ENCODE results near the gene GPANK1.
A peak's percentile ranks its signal among the peaks of the same experiment; 100 is the strongest.

The GPANK1 gene

GRCh38 chr6:31676322-31676903 lies 11.6 kb upstream of the GPANK1 start:
- peak overlapping the region in 2 of 11 experiments; percentile 1 to 29; a peak in 2 of 22 replicates for H3K9ac ChIP-seq
- TF ChIP-seq Cebpa-rat (IDR thresholded peaks at IDR 0.05), result no peak
- H3K36me3 ChIP-seq, result peaks cover 26 to 43% (median 34%) of the 10 kb centered on the region in 11 experiments
- no peaks in the 10 kb centered on the region for H3K9me3 ChIP-seq (replicated peaks in 1 of 11)
- no peak overlapping the region for H3K27ac ChIP-seq
- H3K4me3 ChIP-seq, result no peak overlapping the region
- no peaks in the 10 kb centered on the region for H3K27me3 ChIP-seq
- peak overlapping the region; percentile 7 to 59 (median 21); a peak in 15 of 22 replicates for H3K4me2 ChIP-seq
- peaks cover 0 to 64% (median 11%) of the 10 kb centered on the region in 11 experiments; a peak in 12 of 22 replicates for H4K20me1 ChIP-seq
- H3K4me1 ChIP-seq, result peaks cover 30 to 51% (median 46%) of the 10 kb centered on the region in 10 experiments

- no peak for TF ChIP-seq Cebpa-rat (IDR thresholded peaks at IDR 0.05)
- Histone ChIP-seq H3K9me3 (replicated peaks in 1 of 11) (no peaks in the 10 kb centered on the region), H3K4me1 (peaks cover 11 to 32% (median 20%) of the 10 kb centered on the region in 10 experiments), H3K4me2 (0 out of 22 replicates have a peak within 1 kb of the TSS, but pooled peaks of 1 of the 11 experiments have one; percentile 84), H3K9ac (peak within 1 kb of the TSS in 8 of 11 experiments; percentile 3 to 94 (median 26); a peak in 6 of 22 replicates), H3K27me3 (no peaks in the 10 kb centered on the region), H4K20me1 (peaks cover 2 to 70% (median 36%) of the 10 kb centered on the region in 11 experiments; a peak in 17 of 22 replicates), H3K27ac (no peak within 1 kb of the TSS), H3K4me3 (no peak within 1 kb of the TSS), H3K36me3 (peaks cover 73 to 82% (median 76%) of the 10 kb centered on the region in 11 experiments)
Measured at GRCh38 chr6:31669676-31670075, 4.9 kb upstream of the GPANK1 start, which contains the start of gene LY6G5B. Gene LY6G5B (plus strand): TSS chr6:31669976. CDS start chr6:31670951, 975 bp downstream.

- Histone ChIP-seq H3K9ac (peak overlapping the region; percentile 89 to 97 (median 94)), H3K27me3 (no peaks in the 10 kb centered on the region), H3K4me2 (peak overlapping the region; percentile 78 to 98 (median 92)), H3K4me3 (peak overlapping the region; percentile 77 to 97 (median 95)), H3K27ac (peak overlapping the region; percentile 66 to 99 (median 93)), H3K4me1 (peaks cover 40 to 61% (median 49%) of the 10 kb centered on the region in 10 experiments), H3K36me3 (peaks cover 49 to 75% (median 65%) of the 10 kb centered on the region in 11 experiments), H4K20me1 (peaks cover 2 to 51% (median 31%) of the 10 kb centered on the region in 11 experiments; a peak in 17 of 22 replicates), H3K9me3 (replicated peaks in 1 of 11) (no peaks in the 10 kb centered on the region)
- no peak for TF ChIP-seq Cebpa-rat (IDR thresholded peaks at IDR 0.05)
Measured at GRCh38 chr6:31666337-31666965, 1.7 kb upstream of the GPANK1 start.

- peaks cover 42 to 70% (median 58%) of the 10 kb centered on the region in 11 experiments for H3K36me3 ChIP-seq
- TF ChIP-seq Cebpa-rat (IDR thresholded peaks at IDR 0.05), result no peak
Measured at GRCh38 chr6:31665501-31666336, 922 bp upstream of the GPANK1 start, which contains the start of gene CSNK2B. Gene CSNK2B (plus strand): TSS chr6:31666080. CDS start chr6:31666832, 752 bp downstream.

GRCh38 chr6:31663961-31664789 lies 622 bp downstream of the GPANK1 start:
- Histone ChIP-seq H3K36me3 (peaks cover 28 to 54% (median 42%) of the 10 kb centered on the region in 11 experiments), H3K9me3 (replicated peaks in 1 of 11) (no peaks in the 10 kb centered on the region), H4K20me1 (peaks cover 2 to 34% (median 18%) of the 10 kb centered on the region in 11 experiments; a peak in 17 of 22 replicates), H3K27me3 (no peaks in the 10 kb centered on the region), H3K4me3 (peak overlapping the region; percentile 77 to 97 (median 95)), H3K9ac (peak overlapping the region; percentile 89 to 97 (median 94)), H3K4me1 (peaks cover 58 to 71% (median 64%) of the 10 kb centered on the region in 10 experiments), H3K4me2 (peak overlapping the region; percentile 96 to 100 (median 99)), H3K27ac (peak overlapping the region; percentile 77 to 99 (median 93))
- TF ChIP-seq Cebpa-rat (IDR thresholded peaks at IDR 0.05), result no peak

More at GRCh38 chr6:31665501-31666336, 922 bp upstream of the GPANK1 start, which contains the start of gene CSNK2B:
- Histone ChIP-seq H3K4me3 (peak within 1 kb of the TSS; percentile 77 to 97 (median 95)), H3K27me3 (no peaks in the 10 kb centered on the region), H3K4me2 (peak within 1 kb of the TSS; percentile 96 to 100 (median 99)), H3K9ac (peak within 1 kb of the TSS; percentile 89 to 97 (median 94)), H4K20me1 (peaks cover 2 to 43% (median 24%) of the 10 kb centered on the region in 11 experiments; a peak in 17 of 22 replicates), H3K9me3 (replicated peaks in 1 of 11) (no peaks in the 10 kb centered on the region), H3K27ac (peak within 1 kb of the TSS; percentile 77 to 99 (median 93)), H3K4me1 (peaks cover 47 to 69% (median 57%) of the 10 kb centered on the region in 10 experiments)

GRCh38 chr6:31663126-31663960 lies 1.5 kb downstream of the GPANK1 start:
- Histone ChIP-seq H4K20me1 (peaks cover 5 to 33% (median 18%) of the 10 kb centered on the region in 11 experiments; a peak in 15 of 22 replicates), H3K9ac (peak overlapping the region; percentile 89 to 97 (median 94)), H3K27ac (peak overlapping the region in 10 of 11 experiments; percentile 89 to 99 (median 94); a peak in 21 of 22 replicates), H3K4me3 (peak overlapping the region; percentile 77 to 97 (median 95)), H3K4me2 (peak overlapping the region; percentile 96 to 100 (median 99)), H3K27me3 (no peaks in the 10 kb centered on the region), H3K9me3 (replicated peaks in 1 of 11) (no peaks in the 10 kb centered on the region), H3K36me3 (peaks cover 21 to 49% (median 34%) of the 10 kb centered on the region in 11 experiments), H3K4me1 (peaks cover 66 to 75% (median 70%) of the 10 kb centered on the region in 10 experiments)
- TF ChIP-seq Cebpa-rat (IDR thresholded peaks at IDR 0.05), result no peak
